Progenitor cell of endocrine pancreas (in vitro differentiated cells): ENCODE data around the gene XRN1. TPM values are rescaled to one million over a fixed set of nuclear protein-coding genes. Genes with fewer than 3 reads are reported as not detected.

Experiments
- DNase-seq: peaks from one replicate; pipeline ENCODE4 v3.0.0; 2021; ENCODE audit warnings: low spot score; ENCODE audit not compliant: unreplicated experiment
- H3K27ac Mint-ChIP-seq: 2 replicates; pipeline ENCODE4 v1.8.0; 2021; ENCODE audit warnings: mild to moderate bottlenecking, moderate library complexity, mixed read lengths
- H3K27me3 Mint-ChIP-seq: 2 replicates; pipeline ENCODE4 v1.8.0; 2021; ENCODE audit warnings: mixed read lengths
- H3K36me3 Mint-ChIP-seq: 2 replicates; pipeline ENCODE4 v1.8.0; 2022; ENCODE audit warnings: mixed read lengths; ENCODE audit not compliant: insufficient read depth
- H3K4me1 Mint-ChIP-seq: 2 replicates; pipeline ENCODE4 v1.8.0; 2021; ENCODE audit warnings: low read depth, mixed read lengths
- H3K4me3 Mint-ChIP-seq: 2 replicates; pipeline ENCODE4 v1.8.0; 2021; ENCODE audit warnings: low read depth, mild to moderate bottlenecking, moderate library complexity, mixed read lengths
- H3K9me3 Mint-ChIP-seq: 2 replicates; pipeline ENCODE4 v1.8.0; 2021; ENCODE audit warnings: low read depth, mixed read lengths
- total RNA-seq: library from RNA; stranded (reverse); gene quantifications from 2 replicates; pipeline ENCODE4 v1.2.1, GENCODE V29; 2021
- TF ChIP-seq, protein P1 (sequence below): fragments of 200-600 bp; sonication (generic); IDR thresholded peaks from one replicate; pipeline ENCODE4 v1.5.0; 2021; ENCODE audit warnings: antibody characterized with exemption, mild to moderate bottlenecking; ENCODE audit not compliant: unreplicated experiment

Gene XRN1
- total RNA-seq, 1 donor from 2014 or later = 26.9 TPM

DNA sequence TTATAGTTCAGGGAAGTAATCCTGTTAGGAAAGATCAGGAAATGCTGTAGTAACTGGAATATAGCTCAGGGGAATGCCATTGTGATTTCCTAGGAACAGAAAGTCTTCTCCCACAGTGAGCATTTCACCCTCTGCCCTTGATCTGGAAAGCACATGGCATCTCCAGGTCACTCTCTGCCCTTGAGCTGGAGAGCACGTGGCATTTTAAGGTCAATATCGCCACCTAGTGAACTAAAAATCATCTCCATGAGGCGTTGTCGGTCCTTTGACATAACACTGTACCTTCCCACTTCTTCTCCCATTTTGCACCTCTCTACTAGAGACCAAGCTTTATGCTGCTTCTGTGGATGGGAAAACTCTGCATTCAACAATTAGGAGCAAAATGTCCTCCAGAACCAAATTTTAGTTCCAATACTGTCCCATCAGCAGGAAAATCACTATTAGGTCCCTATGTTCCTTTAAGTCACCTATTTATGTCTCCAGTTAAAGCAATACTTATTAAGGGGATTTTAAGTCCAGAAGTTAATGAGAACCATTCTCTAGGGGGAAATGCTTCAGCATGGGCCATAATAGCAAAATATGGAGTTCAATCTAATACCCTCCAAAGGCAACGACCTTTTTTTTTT lies 167.8 kb downstream of the XRN1 start:
- no peak for DNase-seq
- no peak overlapping the region for H3K4me3 Mint-ChIP-seq
- TF ChIP-seq, protein P1, sequence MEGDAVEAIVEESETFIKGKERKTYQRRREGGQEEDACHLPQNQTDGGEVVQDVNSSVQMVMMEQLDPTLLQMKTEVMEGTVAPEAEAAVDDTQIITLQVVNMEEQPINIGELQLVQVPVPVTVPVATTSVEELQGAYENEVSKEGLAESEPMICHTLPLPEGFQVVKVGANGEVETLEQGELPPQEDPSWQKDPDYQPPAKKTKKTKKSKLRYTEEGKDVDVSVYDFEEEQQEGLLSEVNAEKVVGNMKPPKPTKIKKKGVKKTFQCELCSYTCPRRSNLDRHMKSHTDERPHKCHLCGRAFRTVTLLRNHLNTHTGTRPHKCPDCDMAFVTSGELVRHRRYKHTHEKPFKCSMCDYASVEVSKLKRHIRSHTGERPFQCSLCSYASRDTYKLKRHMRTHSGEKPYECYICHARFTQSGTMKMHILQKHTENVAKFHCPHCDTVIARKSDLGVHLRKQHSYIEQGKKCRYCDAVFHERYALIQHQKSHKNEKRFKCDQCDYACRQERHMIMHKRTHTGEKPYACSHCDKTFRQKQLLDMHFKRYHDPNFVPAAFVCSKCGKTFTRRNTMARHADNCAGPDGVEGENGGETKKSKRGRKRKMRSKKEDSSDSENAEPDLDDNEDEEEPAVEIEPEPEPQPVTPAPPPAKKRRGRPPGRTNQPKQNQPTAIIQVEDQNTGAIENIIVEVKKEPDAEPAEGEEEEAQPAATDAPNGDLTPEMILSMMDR = peak; percentile 79
- no peaks in the 10 kb centered on the region for H3K4me1 Mint-ChIP-seq
- H3K36me3 Mint-ChIP-seq = no peaks in the 10 kb centered on the region
- H3K27ac Mint-ChIP-seq = no peak overlapping the region
- peaks cover 11% of the 10 kb centered on the region for H3K9me3 Mint-ChIP-seq
- H3K27me3 Mint-ChIP-seq = no peaks in the 10 kb centered on the region

DNA sequence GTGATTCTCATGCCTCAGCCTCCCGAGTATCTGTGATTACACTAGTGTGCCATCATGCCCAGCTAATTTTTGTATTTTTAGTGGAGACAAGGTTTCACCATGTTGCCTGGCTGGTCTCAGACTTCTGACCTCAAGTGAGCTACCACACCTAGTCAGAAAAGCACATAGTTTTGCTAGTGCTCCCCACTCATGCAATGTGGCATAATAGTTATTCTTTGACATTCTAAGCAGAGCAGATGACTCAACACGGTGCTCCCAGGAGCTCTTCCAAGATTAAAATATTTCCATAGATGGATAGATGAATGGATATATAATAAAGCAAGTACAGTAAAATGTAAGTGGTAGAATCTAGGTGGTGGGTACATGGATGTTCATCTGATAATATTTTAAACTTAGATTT lies 169.4 kb downstream of the XRN1 start:
- TF ChIP-seq, protein P1 = no peak
- H3K4me1 Mint-ChIP-seq = no peaks in the 10 kb centered on the region
- H3K27ac Mint-ChIP-seq = no peak overlapping the region
- DNase-seq = no peak
- peaks cover under 1% of the 10 kb centered on the region for H3K9me3 Mint-ChIP-seq
- no peaks in the 10 kb centered on the region for H3K27me3 Mint-ChIP-seq
- no peak overlapping the region for H3K4me3 Mint-ChIP-seq
- no peaks in the 10 kb centered on the region for H3K36me3 Mint-ChIP-seq

DNA sequence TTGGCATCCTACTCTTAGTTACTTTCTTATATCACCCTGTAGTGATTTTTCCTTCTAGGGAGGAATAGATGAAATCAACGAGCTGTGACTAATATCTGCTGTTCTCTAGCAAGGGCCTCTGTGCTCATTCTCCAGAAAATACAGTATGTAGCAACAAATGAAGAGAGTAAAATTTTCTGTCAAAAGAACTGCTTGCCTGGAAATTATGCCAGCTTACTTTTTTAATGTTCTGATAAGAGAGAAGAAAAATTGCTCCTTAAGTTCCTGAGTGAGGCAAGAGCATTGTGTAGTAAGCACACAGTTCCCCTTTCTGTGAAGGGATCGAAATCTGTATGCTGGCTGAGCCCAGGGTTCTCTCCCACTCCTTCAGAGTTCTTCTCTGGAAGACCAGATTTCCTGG lies 171.1 kb downstream of the XRN1 start:
- H3K27me3 Mint-ChIP-seq = no peaks in the 10 kb centered on the region
- H3K9me3 Mint-ChIP-seq = no peaks in the 10 kb centered on the region
- no peak for DNase-seq
- no peak overlapping the region for H3K4me3 Mint-ChIP-seq
- H3K36me3 Mint-ChIP-seq = no peaks in the 10 kb centered on the region
- TF ChIP-seq, protein P1 = no peak
- H3K4me1 Mint-ChIP-seq = no peaks in the 10 kb centered on the region
- no peak overlapping the region for H3K27ac Mint-ChIP-seq

DNA sequence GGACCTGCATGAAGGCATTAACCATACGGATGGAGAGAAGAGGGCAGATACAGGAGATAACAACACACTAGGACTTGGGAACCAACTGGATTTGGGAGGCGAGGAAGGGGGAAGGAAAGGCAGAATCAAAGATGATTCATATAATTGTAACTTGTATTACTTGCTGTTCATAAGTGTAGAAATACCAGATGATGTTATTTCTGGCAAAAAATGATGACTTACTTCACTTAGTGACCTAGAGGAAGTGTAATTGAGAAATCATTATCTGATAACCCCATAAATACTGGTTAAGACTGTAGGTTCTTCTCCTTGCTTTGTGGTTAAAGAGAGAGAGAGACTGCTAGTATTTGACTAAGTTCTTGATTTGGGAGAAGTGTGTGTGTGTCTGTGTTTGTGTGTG lies 172.0 kb downstream of the XRN1 start:
- no peak for DNase-seq
- Mint-ChIP-seq H3K27me3 (no peaks in the 10 kb centered on the region), H3K4me3 (no peak overlapping the region), H3K27ac (no peak overlapping the region), H3K4me1 (no peaks in the 10 kb centered on the region), H3K36me3 (no peaks in the 10 kb centered on the region), H3K9me3 (no peaks in the 10 kb centered on the region)
- TF ChIP-seq, protein P1 = no peak

DNA sequence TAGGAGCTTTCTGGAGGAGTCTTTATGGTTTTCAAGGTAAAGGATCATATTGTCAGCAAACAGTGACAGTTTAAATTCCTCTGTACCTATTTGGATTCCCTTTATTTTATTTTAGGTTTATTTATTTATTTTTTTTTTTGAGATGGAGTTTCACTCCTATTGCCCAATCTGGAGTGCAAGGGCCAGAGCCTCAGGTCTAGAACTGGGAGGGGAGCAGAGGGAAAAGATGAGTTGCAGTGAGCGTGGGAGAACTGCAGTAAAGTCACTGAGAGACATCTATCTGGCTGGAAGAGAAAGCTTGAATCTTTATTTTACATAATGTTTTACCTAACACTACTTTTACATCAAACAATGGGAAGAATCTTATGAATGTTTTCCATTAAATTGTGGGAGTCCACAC lies 172.9 kb downstream of the XRN1 start:
- DNase-seq = no peak
- Mint-ChIP-seq H3K27me3 (no peaks in the 10 kb centered on the region), H3K36me3 (no peaks in the 10 kb centered on the region), H3K4me1 (no peaks in the 10 kb centered on the region), H3K27ac (no peak overlapping the region), H3K4me3 (no peak overlapping the region), H3K9me3 (peaks cover 4% of the 10 kb centered on the region)
- TF ChIP-seq, protein P1 = no peak
